GOT3 (cell line): ENCODE data around the gene NEB.
"Not testable (repeated sequence)": the region's sequence is repeated elsewhere in the genome, so short reads cannot be mapped to it uniquely, and the experiment has no call there.

Experiments
- DNase-seq: peaks from one replicate; lab custom pipeline; 2025; ENCODE audit warnings: mixed read lengths; lab: John Stamatoyannopoulos, UW

Gene NEB

DNA sequence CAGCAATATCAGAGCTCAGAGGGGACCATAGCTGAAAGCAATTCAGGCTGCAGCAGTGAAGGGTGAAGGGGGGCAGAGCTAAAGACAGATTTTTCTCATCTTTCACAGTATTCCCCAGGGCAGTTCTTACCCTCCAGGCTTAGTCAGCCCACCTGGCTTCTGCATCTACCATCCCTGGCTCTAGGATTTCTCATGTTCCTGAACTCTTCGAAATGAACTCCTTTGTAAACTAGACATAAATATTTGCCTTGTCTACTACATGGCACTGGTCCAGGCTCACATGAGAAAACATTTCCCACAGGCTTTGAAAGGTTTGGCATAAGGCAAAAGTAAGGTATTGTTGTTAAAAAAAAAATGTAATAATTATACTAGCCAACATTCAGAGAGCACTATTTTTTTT is 23.6 kb upstream of the NEB start:
- no peak for DNase-seq

DNA sequence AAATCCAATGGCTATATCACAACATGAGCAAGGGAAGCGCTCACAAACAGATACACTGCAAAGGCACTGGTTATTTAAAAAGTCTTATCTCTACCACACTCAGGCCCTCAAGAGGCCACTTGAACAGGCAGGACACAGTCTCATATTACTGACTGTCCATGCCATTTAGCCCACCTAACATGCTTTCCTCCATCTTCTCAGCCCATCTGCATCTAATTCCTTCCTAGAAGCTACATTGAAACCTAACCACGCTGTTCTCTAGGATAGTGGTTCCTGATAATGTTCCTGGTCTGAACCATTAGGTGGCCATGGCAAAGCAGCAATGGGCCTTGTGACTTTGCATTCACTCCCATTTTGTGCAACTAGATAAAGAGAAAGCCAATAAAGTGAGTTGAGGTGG is 22.5 kb upstream of the NEB start:
- no peak for DNase-seq

DNA sequence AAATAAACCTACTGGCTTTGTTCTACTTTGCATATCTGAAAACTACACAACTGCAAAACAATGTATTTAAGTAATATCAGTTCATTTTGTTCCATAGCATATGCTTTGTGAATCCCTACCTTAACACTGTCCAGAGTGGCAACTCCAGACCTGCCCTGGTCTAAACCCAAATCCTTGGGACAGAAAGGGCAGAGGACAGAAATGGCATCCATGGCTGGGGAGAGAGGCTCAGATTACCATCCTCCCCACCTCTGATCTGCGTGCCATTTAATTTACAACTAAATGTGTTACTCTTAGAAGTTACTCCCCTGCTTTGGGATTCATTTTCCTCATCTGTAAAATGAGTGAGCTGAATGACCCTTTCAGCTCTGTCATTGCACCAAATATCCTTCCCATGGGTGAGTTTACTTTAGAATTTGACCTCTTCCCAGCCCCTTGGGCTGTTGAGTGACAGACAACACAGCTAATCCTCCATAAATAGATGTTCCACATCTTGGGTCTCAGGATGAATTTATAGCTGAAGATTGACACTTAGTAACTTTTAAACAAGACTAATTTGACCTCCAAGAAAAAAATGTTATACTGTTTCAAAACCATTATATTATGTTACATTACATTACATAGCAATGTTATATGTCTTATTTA is 20.1 kb upstream of the NEB start:
- DNase-seq, result no peak

DNA sequence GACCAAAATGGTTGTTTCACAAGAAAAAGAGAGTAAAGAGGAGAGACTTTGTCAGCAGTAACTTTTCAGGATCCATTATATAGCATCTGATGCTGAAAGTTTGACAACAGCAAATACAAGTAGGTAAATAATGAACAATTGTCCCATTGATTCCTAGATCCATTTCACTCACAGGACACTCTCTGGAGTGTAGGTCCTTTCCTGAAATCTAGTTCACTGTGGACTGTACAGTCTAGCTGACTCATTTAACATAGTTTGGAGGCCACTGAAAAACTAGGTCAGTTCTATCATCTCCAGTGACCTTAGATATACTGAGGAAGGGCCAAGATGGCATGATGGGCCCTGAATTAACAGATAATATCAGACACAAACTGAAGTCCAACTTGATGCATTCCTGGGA is 19.3 kb upstream of the NEB start:
- DNase-seq, result no peak

DNA sequence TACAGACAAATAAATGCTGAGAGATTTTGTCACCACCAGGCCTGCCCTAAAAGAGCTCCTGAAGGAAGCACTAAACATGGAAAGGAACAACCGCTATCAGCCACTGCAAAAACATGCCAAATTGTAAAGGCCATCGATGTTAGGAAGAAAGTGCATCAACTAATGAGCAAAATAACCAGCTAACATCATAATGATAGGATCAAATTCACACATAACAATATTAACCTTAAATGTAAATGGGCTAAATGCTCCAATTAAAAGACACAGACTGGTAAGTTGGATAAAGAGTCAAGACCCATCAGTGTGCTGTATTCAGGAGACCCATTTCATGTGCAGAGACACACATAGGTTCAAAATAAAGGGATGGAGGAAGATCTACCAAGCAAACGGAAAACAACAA is 11.0 kb upstream of the NEB start:
- not testable (repeated sequence) for DNase-seq

DNA sequence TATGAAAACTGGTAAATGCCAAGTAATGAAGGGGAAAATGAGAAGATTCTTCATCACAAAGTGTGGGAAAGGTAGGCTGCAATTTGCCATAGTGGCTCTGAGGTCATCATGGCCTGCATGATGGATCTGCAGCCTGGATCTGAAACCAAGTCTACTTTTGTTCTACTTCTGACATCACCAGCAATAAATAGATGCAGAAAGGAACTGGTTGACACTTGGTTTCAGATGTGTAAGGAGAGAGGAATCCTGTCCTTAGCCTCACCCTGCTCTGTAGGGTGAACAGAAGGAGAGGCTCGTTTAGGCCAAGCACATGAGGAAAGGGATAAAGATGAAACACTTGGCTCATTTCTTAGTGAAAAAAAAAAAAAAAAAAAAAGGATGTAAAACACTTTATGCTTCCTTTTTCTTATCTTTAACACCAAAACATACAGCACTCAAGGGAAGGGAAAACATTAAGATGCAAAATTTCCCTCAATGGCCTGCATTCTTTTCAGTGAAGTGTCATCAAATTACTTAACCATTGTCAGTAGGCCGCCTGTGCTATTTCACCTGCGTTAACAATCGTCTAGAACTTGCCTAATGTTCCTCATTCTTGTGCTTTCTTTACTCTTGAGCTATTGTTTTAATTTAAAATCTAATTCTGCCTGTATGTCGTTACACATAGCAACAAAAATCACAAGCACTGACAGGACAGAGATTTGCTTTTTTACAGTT is 3.9 kb downstream of the NEB start:
- no peak for DNase-seq

DNA sequence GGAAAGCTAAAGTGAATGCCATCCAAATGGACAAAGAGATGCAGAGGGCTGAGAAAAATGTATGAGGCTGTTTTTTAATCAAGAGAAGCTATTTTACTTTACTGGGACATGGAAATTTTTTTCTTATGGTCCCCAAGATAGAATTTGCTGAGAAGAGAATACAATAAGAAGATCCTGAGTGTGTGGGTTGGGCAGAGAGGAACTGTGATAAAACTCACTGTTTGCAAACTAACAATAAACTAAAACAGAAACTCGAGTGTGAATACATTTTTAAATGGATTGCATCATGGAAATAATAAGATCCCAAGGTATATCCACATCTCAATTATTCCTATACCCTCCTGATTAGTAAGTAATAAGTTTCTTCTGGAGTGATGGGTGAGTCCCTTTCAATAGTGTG is 4.4 kb downstream of the NEB start:
- DNase-seq, result no peak

DNA sequence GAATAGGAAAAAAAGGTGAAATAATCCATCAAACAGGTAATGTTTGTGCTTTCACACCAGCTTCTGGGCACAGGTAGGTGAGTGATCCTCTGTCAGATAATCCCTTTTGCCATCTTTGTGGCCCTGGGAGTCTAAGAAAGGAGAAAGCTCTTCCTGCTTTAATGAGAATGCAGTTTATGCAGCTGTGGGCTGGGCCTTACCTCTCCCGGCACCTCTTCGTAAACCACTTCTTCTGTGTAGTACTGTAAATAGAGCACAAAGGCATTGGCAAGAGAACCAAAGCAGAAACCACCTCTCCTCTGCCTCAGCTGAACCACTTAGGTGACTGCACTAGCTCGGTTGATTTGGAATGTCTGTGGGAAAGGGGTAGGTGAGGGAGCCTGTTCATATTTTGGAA is 4.9 kb downstream of the NEB start:
- DNase-seq, result no peak

DNA sequence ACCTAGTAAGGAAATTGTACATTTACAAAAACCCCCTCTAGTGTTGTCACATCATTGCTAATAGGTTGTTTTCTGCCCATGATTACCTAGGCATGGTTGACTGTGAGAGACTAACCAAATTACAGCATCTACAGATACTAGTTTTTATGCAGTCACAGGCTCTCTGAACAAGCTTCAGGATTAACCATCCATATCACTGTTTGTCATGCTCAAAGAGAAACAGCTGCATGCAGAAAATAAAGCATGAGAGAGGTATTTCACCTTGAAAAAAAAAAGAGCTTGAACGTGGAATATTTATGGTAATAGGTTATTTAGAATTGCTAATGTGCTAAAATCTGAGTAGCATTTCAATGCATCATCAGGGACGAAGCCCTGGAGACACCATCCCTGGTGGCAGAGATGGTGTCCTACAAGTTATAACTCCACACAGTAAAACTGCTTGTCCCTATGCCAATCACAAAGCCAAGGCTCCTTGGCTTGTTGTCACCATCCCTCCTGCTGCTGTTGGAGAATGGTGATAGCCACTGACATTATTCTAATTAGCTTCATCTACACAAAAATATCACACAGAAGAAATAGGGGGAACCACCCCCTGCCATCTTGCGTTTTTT is 5.4 kb downstream of the NEB start:
- DNase-seq, result no peak

DNA sequence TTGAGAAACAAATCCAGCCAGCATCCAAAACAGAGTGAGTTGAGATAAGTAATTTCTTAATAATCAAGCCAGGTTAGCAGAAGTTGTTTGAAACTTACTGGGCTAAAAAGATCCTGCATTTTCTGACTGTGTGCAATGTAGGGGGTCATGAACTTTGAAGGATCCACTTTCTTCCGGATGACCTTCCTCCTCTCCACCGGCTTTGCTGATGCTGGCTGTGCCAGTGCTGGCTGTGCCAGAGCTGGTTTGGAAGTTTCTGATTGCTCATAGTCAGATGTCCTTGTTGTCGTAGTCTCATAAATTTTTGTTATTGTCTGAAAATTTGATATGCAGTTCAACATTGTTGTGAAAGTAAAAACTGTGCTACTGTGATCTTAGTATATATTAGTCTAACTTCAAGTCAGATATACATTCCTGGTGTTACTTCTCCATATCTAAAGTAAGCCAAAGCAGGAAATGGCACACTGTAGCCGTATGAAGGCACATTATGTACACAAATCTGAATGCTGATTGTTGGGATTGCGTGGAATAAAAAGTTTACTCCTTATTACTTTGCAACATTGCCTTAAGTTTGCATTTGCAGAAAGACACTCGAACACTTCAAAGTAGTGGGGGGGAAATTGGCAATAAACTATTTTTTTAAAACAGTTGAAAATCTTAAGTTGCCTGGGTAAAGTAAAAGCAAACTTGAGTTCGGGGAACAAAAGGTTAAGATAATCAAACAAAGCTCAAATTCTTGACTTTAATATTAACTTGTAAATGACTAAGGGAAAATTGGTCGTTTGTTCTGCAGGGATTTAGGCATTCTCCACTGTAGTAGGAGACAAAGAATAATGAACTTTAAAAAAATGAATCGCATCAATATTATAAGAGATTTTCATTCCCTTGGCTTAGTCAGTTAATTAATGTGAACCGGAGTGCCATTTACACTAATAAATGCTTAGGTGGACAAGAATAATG is 6.4 kb downstream of the NEB start:
- DNase-seq, result no peak

DNA sequence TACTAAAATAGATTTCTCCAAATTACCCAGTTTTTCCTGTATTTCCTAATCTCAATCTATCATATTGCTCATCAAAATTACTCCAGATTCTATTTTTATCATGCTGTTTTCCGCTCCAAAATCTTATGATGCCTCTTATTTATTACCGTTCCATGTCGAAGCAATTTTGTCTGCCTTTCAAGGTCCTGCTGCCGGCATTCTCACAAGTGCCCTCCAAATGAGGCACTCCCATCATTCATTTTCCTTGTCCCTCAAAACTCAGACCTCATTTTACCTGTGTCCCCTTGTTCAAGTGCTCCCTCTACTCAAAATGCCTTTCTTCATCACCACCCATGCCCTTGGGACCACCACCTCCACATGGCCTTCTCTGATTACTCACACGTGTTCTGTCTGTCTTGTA is 13.1 kb downstream of the NEB start:
- no peak for DNase-seq

DNA sequence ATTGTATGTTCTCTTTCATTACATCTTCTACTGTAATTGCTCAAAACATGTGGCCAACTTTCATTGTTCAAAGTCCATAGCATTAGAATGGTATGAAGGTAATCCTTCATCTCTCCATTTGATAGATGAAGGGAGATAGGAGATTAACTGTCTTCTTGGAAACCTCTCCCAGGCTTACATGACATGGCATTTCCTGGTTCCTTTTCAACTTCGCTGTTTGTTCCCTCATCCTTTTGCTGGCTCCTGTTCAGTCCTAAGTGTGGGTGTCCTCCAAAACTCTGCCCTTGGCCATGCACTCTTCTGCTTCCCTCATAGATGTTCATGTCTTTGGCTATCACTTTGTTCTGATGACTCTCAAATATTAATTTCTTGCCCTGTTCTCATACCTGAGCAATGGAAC is 13.8 kb downstream of the NEB start:
- DNase-seq, result no peak

DNA sequence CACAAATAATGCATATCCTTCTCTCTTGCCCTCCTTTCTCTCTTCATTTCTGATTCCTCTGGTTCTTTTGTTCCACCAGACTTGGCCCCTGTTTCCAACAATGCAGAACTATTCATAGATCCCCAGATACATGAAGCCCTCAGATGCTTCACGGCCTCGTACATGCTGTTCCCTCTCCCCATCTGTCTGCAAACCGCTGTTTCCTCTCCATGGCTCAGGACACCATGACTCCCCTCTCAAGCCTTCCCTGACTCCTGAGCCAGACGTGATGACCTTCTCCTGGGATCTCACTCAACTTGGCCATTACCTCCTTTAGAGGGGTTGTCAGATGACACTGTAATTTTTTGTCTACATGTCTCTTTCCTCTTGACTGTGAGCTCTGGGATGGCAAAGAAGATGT is 15.5 kb downstream of the NEB start:
- no peak for DNase-seq

DNA sequence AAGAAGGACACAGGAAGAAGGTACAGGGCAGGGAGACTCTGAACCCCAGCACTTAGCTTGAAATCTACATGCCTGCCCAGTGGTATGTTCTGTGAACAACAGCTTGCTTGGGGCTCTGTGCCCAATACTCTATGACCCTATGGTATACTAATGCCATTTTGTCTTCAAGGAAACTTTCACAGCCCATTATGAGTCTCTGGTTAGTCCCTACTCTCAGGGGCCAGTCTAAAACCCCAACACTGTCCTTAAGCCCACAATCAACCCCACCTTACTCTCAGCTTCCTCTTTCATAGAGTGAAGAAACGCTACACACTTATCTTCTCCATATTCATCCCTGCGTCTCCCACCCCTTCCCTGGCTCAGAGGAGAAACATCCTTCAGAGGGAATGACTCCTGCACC is 16.0 kb downstream of the NEB start:
- DNase-seq, result no peak

DNA sequence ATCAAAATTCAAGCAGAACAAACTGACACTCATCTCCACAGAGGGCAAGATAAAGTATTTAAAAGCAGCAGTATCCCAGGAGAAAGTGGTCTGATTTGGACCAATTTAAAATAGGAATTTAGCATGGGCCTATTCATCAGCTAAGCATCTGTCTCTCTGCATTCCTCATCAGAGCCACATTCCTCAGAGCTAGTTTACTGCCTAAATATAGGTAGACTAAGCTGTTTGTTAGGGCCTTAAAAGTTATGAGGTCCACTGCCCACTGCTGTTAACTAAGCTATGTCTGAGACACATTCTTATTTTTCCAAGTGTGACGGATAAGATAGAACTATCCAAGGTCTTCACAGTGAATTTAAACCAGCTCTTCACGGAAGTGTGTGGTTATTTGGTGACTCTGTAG is 17.6 kb downstream of the NEB start:
- DNase-seq, result no peak

DNA sequence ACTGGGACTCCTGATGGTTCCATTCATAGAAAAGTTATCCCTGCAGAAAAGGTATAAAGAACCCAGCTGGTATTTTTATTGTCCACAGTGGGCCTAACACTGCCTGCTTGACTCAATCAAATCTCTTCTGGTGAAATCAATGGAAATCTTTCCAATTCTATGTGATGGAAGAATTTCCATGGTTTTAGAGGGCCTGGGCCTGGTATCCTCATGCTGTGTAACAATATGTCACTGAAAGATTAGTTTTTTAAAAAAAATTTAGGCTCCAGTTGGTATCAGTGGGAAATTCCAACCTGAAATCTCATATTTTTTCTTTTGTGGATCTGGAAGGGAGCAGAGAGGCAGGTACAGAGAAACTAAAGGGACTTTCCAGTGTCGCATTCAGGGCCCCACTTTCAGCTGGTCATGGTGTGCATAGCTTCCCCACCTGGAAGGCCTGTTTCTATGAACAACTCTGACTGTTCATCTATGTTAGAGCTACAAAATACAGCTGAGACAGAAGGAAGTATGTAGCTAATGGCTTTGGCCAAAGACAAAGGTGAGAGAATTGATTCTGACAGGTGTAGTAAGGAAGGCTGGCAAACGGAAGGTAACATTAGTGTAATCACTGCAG is 20.9 kb downstream of the NEB start:
- no peak for DNase-seq

DNA sequence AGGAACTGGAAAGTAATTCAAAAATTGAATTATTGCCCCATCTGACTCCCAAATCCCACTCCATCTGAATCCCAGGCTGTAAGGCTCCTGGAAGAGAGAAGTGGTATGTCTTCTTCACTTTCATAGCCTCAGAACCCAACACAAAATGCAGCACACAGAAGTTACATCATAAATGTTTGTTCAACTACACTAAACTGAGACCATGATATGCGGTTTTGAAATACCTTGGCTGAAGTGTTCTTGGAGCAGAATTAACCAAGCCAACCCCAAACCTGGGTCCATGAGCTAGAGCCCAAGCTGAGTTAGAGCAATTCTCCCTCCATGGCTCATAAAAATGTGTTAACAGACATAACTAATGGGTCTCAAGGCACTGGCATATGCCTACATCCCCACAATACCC is 23.3 kb downstream of the NEB start:
- no peak for DNase-seq

DNA sequence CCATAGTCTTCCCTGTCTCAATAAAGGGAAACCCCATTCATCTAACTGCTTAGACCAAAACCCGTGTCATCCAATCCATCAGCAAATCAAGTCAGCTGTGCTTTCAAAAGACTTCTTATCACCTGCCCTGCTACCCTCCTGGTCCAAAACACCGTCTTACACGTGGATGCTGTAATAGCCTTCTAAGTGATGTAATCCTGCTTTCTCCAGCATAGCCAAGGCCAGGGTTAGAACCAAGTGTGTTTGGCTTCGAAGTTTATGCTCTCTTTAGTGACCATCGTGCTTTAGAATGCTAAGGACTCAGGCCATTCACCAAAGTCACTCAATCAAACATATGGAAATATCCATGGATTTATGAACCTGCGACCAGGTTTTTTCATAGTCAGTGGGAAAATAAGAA is 25.5 kb downstream of the NEB start:
- no peak for DNase-seq

DNA sequence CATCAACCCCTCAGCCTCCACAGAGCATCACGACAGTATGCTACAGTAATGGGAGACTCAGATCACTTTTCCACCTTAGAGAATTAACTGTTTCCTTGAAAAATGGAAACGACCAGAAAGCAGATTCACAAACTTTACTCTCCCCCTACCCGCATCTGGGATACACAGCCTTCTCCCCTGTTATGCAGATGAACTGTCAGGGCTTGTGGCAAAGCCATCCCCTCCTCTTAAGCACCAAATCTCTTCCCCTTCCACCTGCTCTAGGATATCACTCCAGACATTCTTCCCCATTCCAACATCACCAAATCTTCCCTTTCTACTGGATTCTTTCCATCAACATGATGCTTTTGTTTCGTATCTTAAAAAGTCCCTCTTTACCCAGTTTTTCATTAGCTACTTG is 26.4 kb downstream of the NEB start:
- no peak for DNase-seq

DNA sequence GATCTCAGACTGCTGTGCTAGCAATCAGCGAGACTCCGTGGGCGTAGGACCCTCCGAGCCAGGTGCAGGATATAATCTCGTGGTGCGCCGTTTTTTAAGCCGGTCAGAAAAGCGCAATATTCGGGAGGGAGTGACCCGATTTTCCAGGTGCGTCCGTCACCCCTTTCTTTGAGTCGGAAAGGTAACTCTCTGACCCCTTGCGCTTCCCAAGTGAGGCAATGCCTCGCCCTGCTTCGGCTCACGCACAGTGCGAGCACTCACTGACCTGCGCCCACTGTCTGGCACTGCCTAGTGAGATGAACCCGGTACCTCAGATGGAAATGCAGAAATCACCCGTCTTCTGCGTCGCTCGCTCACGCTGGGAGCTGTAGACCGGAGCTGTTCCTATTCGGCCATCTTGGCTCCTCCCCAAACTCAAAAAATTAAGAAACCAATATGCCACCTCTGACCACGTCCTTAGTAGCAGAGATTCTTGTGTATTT is 29.8 kb downstream of the NEB start:
- DNase-seq, result not testable (repeated sequence)

DNA sequence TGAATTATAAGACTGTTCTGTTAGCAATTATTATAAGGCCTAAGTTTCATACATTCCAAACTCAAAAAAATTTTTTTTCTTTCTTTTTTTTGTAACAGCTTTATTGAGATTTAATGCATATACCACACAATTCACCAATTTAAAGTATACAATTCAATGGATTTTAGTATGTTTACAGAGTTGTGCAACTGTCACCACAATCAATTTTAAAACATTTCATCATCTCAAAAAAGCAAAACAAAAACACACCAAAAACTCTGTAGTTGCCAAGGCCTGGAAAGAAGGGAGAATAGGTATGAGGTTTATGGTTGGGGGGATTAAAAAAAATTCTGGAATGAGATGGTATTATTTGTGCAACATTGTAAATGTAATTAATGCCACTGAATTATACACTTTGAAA is 36.1 kb downstream of the NEB start:
- DNase-seq, result not testable (repeated sequence)

DNA sequence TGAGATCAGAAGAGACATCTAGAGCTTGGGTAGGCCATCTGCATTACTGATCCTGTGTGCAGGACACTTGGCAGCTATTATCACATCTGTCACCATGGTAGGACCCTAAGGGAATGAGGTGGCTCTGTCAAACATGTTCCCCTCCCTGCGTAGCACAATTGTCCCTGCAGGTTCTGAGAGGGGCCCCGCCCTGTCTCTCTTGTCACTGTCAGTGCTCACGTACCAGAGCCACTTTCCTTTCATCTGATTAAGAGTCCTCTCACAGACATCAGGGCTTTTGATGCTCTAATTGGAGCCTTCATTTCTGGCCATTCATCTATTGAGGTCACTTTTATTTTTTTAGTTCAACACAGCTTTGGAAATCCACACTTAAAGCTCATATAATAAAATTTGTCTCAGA is 38.5 kb downstream of the NEB start:
- DNase-seq, result no peak
